ENCODE measurements around the gene COG3. TPM values are rescaled to one million over a fixed set of nuclear protein-coding genes. Genes with fewer than 3 reads are reported as not detected.
A peak's percentile ranks its signal among the peaks of the same experiment; 100 is the strongest.

COG3 gene
- total and polyA plus RNA-seq, 2 experiments from 2014 or later = 17.1 to 23.9 TPM

DNA sequence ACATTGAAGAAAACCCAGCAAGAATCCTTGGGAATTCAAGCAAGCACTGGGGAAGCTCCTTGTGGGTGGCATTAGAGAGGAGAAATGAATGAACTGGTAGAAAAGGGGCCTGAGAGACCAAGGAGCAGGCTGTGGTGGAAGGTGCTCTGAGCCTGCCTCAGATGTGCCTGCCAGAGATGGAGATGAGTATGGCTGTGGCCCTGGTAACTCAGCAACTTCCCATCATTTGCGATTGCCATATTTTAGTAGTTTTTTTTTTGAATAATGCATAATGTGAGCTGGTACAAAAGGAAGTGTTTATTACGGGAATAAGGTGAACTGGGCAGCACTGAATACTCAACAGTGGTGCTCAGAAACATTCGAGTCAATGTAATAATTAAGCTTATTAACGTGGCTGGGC lies 111.7 kb downstream of the COG3 start:
- no peaks in the 10 kb centered on the region for H3K36me3 ChIP-seq (ENCODE audit: insufficient read depth)
- H3K4me2 ChIP-seq = no peak overlapping the region
- H3K4me3 ChIP-seq = no peak overlapping the region
- no peaks in the 10 kb centered on the region for H3K9me3 Mint-ChIP-seq
- H3K9me2 ChIP-seq (ENCODE audit: insufficient read depth) = peaks cover 7% of the 10 kb centered on the region; the same call in 1 of the 2 replicates
- no peak overlapping the region for H2AFZ ChIP-seq
- no peaks in the 10 kb centered on the region for H4K20me1 ChIP-seq (replicated peaks; ENCODE audit: insufficient read depth)
- H3K27me3 Mint-ChIP-seq (ENCODE audit: insufficient read depth, low read depth, poor library complexity) = peaks cover 5% of the 10 kb centered on the region
- no peak for DNase-seq (ENCODE audit: low spot score)
- no peak overlapping the region for H3K27ac Mint-ChIP-seq
- no peak overlapping the region for H3K27ac ChIP-seq (ENCODE audit: low read depth)
- no peak for ATAC-seq
- H3K36me3 Mint-ChIP-seq (ENCODE audit: low read depth) = no peaks in the 10 kb centered on the region
- H3K27me3 ChIP-seq (ENCODE audit: insufficient read depth) = no peaks in the 10 kb centered on the region
- 0 out of 2 replicates have a peak, but pooled peaks cover 3% of the 10 kb centered on the region for H3K4me1 ChIP-seq (ENCODE audit: insufficient read depth)
- H3K4me3 Mint-ChIP-seq = no peak overlapping the region
- H3K4me1 Mint-ChIP-seq = peaks cover 7% of the 10 kb centered on the region
- no peaks in the 10 kb centered on the region for H3F3A ChIP-seq (replicated peaks; ENCODE audit: low read depth)
- no peaks in the 10 kb centered on the region for H3K79me2 ChIP-seq (replicated peaks; ENCODE audit: insufficient read depth)
- TF ChIP-seq POLR2AphosphoS5 (IDR thresholded peaks at IDR 0.05; ENCODE audit: low read depth) (no peak), CREB1 (CRISPR knock-in tag; IDR thresholded peaks at IDR 0.05; ENCODE audit: low read depth) (no peak), JUNB (IDR thresholded peaks at IDR 0.05; ENCODE audit: unreplicated experiment) (no peak), ZNF114 (CRISPR knock-in tag; IDR thresholded peaks at IDR 0.05) (no peak)

DNA sequence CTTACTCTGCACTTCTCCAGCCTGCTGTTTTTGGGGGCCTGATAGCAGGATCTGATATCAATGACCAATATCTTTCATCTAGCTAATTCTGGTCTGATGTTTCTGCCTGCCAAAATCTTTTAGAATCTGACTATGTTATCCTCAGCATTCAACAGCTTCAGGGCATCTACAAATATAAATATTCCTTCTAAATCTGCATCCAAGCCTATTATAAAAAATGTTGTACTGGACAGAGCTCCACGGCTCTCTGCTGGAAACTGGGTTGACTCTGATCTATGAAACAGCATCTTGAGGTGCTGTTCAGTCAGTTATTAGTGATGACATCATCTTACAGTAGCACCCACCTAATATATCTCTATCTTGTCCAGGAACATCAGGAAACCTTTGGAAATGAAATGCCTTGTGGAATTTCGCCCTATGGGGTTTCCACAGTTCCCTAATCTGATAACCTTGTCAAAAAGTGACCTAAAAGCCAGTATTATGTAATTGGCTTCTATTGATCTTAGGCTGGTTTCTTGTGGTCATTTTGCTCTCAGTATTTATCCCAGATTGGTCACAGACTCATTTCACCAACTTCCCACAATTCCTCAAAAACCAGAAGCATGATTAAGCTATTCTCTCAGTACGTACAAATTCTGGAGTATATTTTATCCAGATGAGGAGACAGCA lies 117.8 kb downstream of the COG3 start:
- H3K4me1 Mint-ChIP-seq = peaks cover 11% of the 10 kb centered on the region
- DNase-seq (ENCODE audit: low spot score) (no peak), ATAC-seq (no peak)
- no peaks in the 10 kb centered on the region for H3K79me2 ChIP-seq (replicated peaks; ENCODE audit: insufficient read depth)
- no peaks in the 10 kb centered on the region for H4K20me1 ChIP-seq (replicated peaks; ENCODE audit: insufficient read depth)
- no peaks in the 10 kb centered on the region for H3K36me3 ChIP-seq (ENCODE audit: insufficient read depth)
- H3K36me3 Mint-ChIP-seq (ENCODE audit: low read depth) = no peaks in the 10 kb centered on the region
- TF ChIP-seq ZNF114 (CRISPR knock-in tag; IDR thresholded peaks at IDR 0.05) = no peak
- no peak for TF ChIP-seq CREB1 (CRISPR knock-in tag; IDR thresholded peaks at IDR 0.05; ENCODE audit: low read depth)
- no peaks in the 10 kb centered on the region for H3F3A ChIP-seq (replicated peaks; ENCODE audit: low read depth)
- no peak overlapping the region for H3K27ac Mint-ChIP-seq
- 0 out of 2 replicates have a peak, but pooled peaks cover 5% of the 10 kb centered on the region for H3K9me2 ChIP-seq (ENCODE audit: insufficient read depth)
- no peak overlapping the region for H3K4me3 Mint-ChIP-seq
- no peak overlapping the region for H2AFZ ChIP-seq
- H3K4me3 ChIP-seq = no peak overlapping the region
- 0 out of 2 replicates have a peak, but pooled peaks cover 3% of the 10 kb centered on the region for H3K4me1 ChIP-seq (ENCODE audit: insufficient read depth)
- H3K4me2 ChIP-seq = no peak overlapping the region
- H3K27me3 ChIP-seq (ENCODE audit: insufficient read depth) = no peaks in the 10 kb centered on the region
- H3K27ac ChIP-seq (ENCODE audit: low read depth) = no peak overlapping the region
- no peaks in the 10 kb centered on the region for H3K9me3 Mint-ChIP-seq
- H3K27me3 Mint-ChIP-seq (ENCODE audit: insufficient read depth, low read depth, poor library complexity) = peaks cover 5% of the 10 kb centered on the region

DNA sequence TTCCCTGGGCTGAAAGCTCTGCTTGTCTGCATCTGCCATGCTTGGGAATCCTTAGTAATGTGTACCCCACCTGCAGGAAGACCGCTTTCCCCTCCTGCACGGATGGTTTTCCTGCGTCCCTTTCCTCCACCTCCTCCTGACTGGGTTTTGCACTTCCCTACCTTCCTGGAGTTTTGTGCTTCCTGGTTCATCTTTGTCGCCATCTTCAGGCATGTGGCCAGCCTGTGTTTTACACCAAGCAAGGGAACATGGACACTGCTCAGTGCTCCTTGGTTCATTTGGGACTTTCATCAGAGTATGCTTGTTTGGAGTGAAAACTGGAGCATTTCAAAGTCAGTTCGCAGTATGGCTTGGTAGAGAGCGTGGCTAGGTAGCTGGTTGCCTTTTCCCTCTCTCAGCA lies 120.1 kb downstream of the COG3 start:
- H3K9me3 Mint-ChIP-seq = no peaks in the 10 kb centered on the region
- H3K27ac ChIP-seq (ENCODE audit: low read depth) = no peak overlapping the region
- no peak overlapping the region for H3K4me3 ChIP-seq
- H3K27me3 ChIP-seq (ENCODE audit: insufficient read depth) = no peaks in the 10 kb centered on the region
- no peaks in the 10 kb centered on the region for H3K79me2 ChIP-seq (replicated peaks; ENCODE audit: insufficient read depth)
- H3K27me3 Mint-ChIP-seq (ENCODE audit: insufficient read depth, low read depth, poor library complexity) = no peaks in the 10 kb centered on the region
- TF ChIP-seq, protein P1, sequence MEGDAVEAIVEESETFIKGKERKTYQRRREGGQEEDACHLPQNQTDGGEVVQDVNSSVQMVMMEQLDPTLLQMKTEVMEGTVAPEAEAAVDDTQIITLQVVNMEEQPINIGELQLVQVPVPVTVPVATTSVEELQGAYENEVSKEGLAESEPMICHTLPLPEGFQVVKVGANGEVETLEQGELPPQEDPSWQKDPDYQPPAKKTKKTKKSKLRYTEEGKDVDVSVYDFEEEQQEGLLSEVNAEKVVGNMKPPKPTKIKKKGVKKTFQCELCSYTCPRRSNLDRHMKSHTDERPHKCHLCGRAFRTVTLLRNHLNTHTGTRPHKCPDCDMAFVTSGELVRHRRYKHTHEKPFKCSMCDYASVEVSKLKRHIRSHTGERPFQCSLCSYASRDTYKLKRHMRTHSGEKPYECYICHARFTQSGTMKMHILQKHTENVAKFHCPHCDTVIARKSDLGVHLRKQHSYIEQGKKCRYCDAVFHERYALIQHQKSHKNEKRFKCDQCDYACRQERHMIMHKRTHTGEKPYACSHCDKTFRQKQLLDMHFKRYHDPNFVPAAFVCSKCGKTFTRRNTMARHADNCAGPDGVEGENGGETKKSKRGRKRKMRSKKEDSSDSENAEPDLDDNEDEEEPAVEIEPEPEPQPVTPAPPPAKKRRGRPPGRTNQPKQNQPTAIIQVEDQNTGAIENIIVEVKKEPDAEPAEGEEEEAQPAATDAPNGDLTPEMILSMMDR (conservative IDR thresholded peaks at IDR 0.05; ENCODE audit: low read depth in 2 of 2) = peak; percentile 39 to 65
- TF ChIP-seq STAT1 (IDR thresholded peaks at IDR 0.05; ENCODE audit: unreplicated experiment) = no peak
- peak overlapping the region; percentile 74 for H2AFZ ChIP-seq
- DNase-seq (ENCODE audit: low spot score) (peak; percentile 43), ATAC-seq (peak; percentile 70)
- no peak overlapping the region for H3K4me3 Mint-ChIP-seq
- no peaks in the 10 kb centered on the region for H3K36me3 Mint-ChIP-seq (ENCODE audit: low read depth)
- H3K9me2 ChIP-seq (ENCODE audit: insufficient read depth) = 0 out of 2 replicates have a peak, but pooled peaks cover 5% of the 10 kb centered on the region
- H3K4me1 Mint-ChIP-seq = peaks cover 4% of the 10 kb centered on the region; the same call in 1 of the 3 replicates
- H3K4me1 ChIP-seq (ENCODE audit: insufficient read depth) = no peaks in the 10 kb centered on the region
- no peaks in the 10 kb centered on the region for H3K36me3 ChIP-seq (ENCODE audit: insufficient read depth)
- no peaks in the 10 kb centered on the region for H3F3A ChIP-seq (replicated peaks; ENCODE audit: low read depth)
- no peaks in the 10 kb centered on the region for H4K20me1 ChIP-seq (replicated peaks; ENCODE audit: insufficient read depth)
- no peak overlapping the region for H3K4me2 ChIP-seq
- no peak overlapping the region for H3K27ac Mint-ChIP-seq

Small RNA genes lying within 50 kb of the gene (small RNA-seq; reads per million reads assigned to genes)
- gene RNA5SP27 (ENCODE audit: low replicate concordance) = not detected
- not detected for gene TIMM9P3 (ENCODE audit: low replicate concordance)

Other genes starting within 250 kb of the COG3 start
- 1,385 and 1,395 TPM in 2 replicates for gene TPT1, start 123.8 kb upstream of the COG3 start, total RNA-seq (2014; rRNA removed; shearing (Covaris generic))
- 2,519 and 3,116 TPM in 2 replicates for gene TPT1, start 123.8 kb upstream of the COG3 start, polyA plus RNA-seq (2016; fragmentation: Nextera tagmentation; extraction: Ambion mirVana)
- gene SLC25A30, start 46.6 kb upstream of the COG3 start, total RNA-seq (2014; rRNA removed; shearing (Covaris generic)) = 4.3 and 7.5 TPM in 2 replicates
- 1.6 and 2.0 TPM in 2 replicates for gene SLC25A30, start 46.6 kb upstream of the COG3 start, polyA plus RNA-seq (2016; fragmentation: Nextera tagmentation; extraction: Ambion mirVana)
- not detected in 2 replicates for gene ERICH6B, start 150.8 kb downstream of the COG3 start, total RNA-seq (2014; rRNA removed; shearing (Covaris generic))
- not detected in 2 replicates for gene ERICH6B, start 150.8 kb downstream of the COG3 start, polyA plus RNA-seq (2016; fragmentation: Nextera tagmentation; extraction: Ambion mirVana)
- 0.42 TPM in 1 of 2 replicates, not detected in the other for gene CBY2, start 237.4 kb downstream of the COG3 start, total RNA-seq (2014; rRNA removed; shearing (Covaris generic))
- gene CBY2, start 237.4 kb downstream of the COG3 start, polyA plus RNA-seq (2016; fragmentation: Nextera tagmentation; extraction: Ambion mirVana) = 0.15 and 0.19 TPM in 2 replicates

All from GM23338 (cell line).